Panc1 (cell line): ENCODE measurements around the gene CADPS2. TPM values are rescaled to one million over a fixed set of nuclear protein-coding genes. Genes with fewer than 3 reads are reported as not detected.

Source experiments
- ATAC-seq: fragments of 200-7000 bp; cut with Tn5 transposase; 2 replicates; pipeline ENCODE4 v1.9.1; 2020; ENCODE audit warnings: mild to moderate bottlenecking, moderate library complexity
- BruUV-seq: library from RNA; stranded (reverse); fragments of 400-500 nt; replicated peaks from 2 replicates; lab custom pipeline; 2021; lab: Mats Ljungman, UMichigan
- CTCF ChIA-PET: fragments of 300-600 bp; sonication (Branson Sonifier 250); formaldehyde crosslinking; loops from one replicate; lab custom pipeline; 2022; ENCODE audit warnings: antibody characterized with exemption; lab: Charles Lee
- POLR2A ChIA-PET: fragments of 300-600 bp; sonication (Branson Sonifier 250); formaldehyde crosslinking; loops from one replicate; lab custom pipeline; 2022; ENCODE audit warnings: antibody characterized with exemption; lab: Charles Lee
- DNase-seq: peaks from one replicate; pipeline ENCODE4 v3.0.0-alpha.2; 2010; ENCODE audit warnings: low read depth, low spot score
- H3K27ac ChIP-seq: 2 replicates; pipeline ENCODE4 v1.5.1; 2011; ENCODE audit warnings: mild to moderate bottlenecking, low read length, inconsistent platforms
- H3K27me3 ChIP-seq: fragments of 200-500 bp; sonication (Bioruptor generic); 2 replicates; pipeline ENCODE4 v1.6.0; 2014; ENCODE audit warnings: low read length, inconsistent platforms; ENCODE audit not compliant: control insufficient read depth, insufficient read depth
- H3K36me3 ChIP-seq: fragments of 200-500 bp; sonication (Bioruptor generic); 2 replicates; pipeline ENCODE4 v1.5.1; 2014; ENCODE audit warnings: inconsistent platforms, mild to moderate bottlenecking, low read length, moderate library complexity; ENCODE audit not compliant: control insufficient read depth, insufficient read depth
- H3K4me1 ChIP-seq: 2 replicates; pipeline ENCODE4 v1.5.1; 2011; ENCODE audit warnings: inconsistent platforms, mild to moderate bottlenecking, low read length, moderate library complexity; ENCODE audit not compliant: control insufficient read depth, insufficient read depth
- H3K4me3 ChIP-seq, 2 experiments: 2 replicates each; pipeline ENCODE4 v1.5.1; 2011 to 2012; ENCODE audit warnings: low read depth in 2 of 2, low read length in 2 of 2, mild to moderate bottlenecking in 2 of 2, inconsistent platforms in 1 of 2, moderate library complexity in 1 of 2
- H3K9me3 ChIP-seq: fragments of 200-500 bp; sonication (Bioruptor generic); 2 replicates; pipeline ENCODE4 v1.5.1; 2014; ENCODE audit warnings: low read depth, mild to moderate bottlenecking, inconsistent platforms, low read length, moderate library complexity; ENCODE audit not compliant: control insufficient read depth, insufficient read depth
- CTCF ChIP-seq: fragments of 450-650 bp; IDR thresholded peaks from 2 replicates; pipeline ENCODE4 v1.5.1; 2017; ENCODE audit warnings: mild to moderate bottlenecking
- POLR2AphosphoS5 ChIP-seq: IDR thresholded peaks from 2 replicates; pipeline ENCODE4 v1.6.1; 2012; ENCODE audit warnings: mild to moderate bottlenecking, low read depth, low read length, moderate library complexity
- SIN3A ChIP-seq: IDR thresholded peaks from 2 replicates; pipeline ENCODE4 v1.6.1; 2012; ENCODE audit warnings: low read depth, mild to moderate bottlenecking, low read length, moderate library complexity, borderline replicate concordance; ENCODE audit not compliant: insufficient read depth
- TCF7L2 ChIP-seq: IDR thresholded peaks from 2 replicates; pipeline ENCODE4 v1.6.1; 2011; ENCODE audit warnings: mild to moderate bottlenecking, low read depth, low read length, inconsistent platforms
- in situ Hi-C: cut with HindIII; loops from 2 replicates; pipeline ENCODE4 v1.10.0; 2016; ENCODE audit warnings: low sequenced_read_pairs, low pct_unique_long_range_greater_than_20kb
- intact Hi-C: fragments of 100-400 bp; cut with micrococcal nuclease; formaldehyde crosslinking; loops from one replicate; pipeline ENCODE4 v1.10.0; 2022; ENCODE audit not compliant: unreplicated experiment
- total RNA-seq: library from RNA; stranded (reverse); gene quantifications from one replicate; pipeline ENCODE4 v1.2.1, GENCODE V29; 2021; ENCODE audit not compliant: unreplicated experiment
- TF ChIP-seq, protein P1 (sequence below), 2 experiments: IDR thresholded peaks; 2 replicates each; pipeline ENCODE4 v1.6.1; 2011 to 2012; ENCODE audit warnings: low read depth in 2 of 2, control low read depth in 1 of 2, low read length in 1 of 2, mild to moderate bottlenecking in 1 of 2, moderate library complexity in 1 of 2; ENCODE audit not compliant: insufficient read depth in 1 of 2

The CADPS2 gene
- total RNA-seq, 1 experiment from 2014 or later = 1.6 TPM

DNA sequence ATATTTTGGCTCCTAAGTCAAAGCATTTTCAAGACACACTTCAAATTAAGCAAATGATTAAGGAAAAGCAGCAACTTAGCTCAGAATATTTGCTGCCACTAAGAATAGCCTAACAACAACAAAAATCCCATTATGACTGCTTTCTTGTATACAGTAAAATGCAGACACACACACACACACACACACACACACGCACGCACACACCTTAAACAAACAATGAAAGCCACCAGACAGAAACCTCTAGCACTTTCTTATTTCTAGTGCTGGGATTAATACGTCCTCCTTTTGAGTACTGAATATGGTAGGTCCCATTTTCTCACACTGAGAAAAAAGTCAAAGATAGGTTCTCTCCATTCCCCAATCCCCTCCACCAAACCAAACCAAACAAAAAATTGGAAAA is 558.3 kb downstream of the CADPS2 start:
- H3K4me1 ChIP-seq = no peaks in the 10 kb centered on the region
- H3K27ac ChIP-seq = no peak overlapping the region
- H3K36me3 ChIP-seq = no peaks in the 10 kb centered on the region
- no peak for DNase-seq
- TF ChIP-seq, protein P1, sequence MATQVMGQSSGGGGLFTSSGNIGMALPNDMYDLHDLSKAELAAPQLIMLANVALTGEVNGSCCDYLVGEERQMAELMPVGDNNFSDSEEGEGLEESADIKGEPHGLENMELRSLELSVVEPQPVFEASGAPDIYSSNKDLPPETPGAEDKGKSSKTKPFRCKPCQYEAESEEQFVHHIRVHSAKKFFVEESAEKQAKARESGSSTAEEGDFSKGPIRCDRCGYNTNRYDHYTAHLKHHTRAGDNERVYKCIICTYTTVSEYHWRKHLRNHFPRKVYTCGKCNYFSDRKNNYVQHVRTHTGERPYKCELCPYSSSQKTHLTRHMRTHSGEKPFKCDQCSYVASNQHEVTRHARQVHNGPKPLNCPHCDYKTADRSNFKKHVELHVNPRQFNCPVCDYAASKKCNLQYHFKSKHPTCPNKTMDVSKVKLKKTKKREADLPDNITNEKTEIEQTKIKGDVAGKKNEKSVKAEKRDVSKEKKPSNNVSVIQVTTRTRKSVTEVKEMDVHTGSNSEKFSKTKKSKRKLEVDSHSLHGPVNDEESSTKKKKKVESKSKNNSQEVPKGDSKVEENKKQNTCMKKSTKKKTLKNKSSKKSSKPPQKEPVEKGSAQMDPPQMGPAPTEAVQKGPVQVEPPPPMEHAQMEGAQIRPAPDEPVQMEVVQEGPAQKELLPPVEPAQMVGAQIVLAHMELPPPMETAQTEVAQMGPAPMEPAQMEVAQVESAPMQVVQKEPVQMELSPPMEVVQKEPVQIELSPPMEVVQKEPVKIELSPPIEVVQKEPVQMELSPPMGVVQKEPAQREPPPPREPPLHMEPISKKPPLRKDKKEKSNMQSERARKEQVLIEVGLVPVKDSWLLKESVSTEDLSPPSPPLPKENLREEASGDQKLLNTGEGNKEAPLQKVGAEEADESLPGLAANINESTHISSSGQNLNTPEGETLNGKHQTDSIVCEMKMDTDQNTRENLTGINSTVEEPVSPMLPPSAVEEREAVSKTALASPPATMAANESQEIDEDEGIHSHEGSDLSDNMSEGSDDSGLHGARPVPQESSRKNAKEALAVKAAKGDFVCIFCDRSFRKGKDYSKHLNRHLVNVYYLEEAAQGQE (IDR thresholded peaks at IDR 0.05; ENCODE audit: insufficient read depth in 1 of 2, low read depth in 2 of 2, low read length in 1 of 2) = no peak
- TF ChIP-seq TCF7L2 (no peak), POLR2AphosphoS5 (no peak), SIN3A (no peak), CTCF (no peak)
- CTCF ChIA-PET = no interaction called here
- BruUV-seq = no TSS peak
- intact Hi-C loops (no loop called here), in situ Hi-C loops (no loop called here)
- no peak for ATAC-seq
- POLR2A ChIA-PET = no interaction called here
- H3K9me3 ChIP-seq = no peaks in the 10 kb centered on the region
- no peaks in the 10 kb centered on the region; the same call in 1 of the 2 replicates for H3K27me3 ChIP-seq
- no peak overlapping the region for H3K4me3 ChIP-seq

DNA sequence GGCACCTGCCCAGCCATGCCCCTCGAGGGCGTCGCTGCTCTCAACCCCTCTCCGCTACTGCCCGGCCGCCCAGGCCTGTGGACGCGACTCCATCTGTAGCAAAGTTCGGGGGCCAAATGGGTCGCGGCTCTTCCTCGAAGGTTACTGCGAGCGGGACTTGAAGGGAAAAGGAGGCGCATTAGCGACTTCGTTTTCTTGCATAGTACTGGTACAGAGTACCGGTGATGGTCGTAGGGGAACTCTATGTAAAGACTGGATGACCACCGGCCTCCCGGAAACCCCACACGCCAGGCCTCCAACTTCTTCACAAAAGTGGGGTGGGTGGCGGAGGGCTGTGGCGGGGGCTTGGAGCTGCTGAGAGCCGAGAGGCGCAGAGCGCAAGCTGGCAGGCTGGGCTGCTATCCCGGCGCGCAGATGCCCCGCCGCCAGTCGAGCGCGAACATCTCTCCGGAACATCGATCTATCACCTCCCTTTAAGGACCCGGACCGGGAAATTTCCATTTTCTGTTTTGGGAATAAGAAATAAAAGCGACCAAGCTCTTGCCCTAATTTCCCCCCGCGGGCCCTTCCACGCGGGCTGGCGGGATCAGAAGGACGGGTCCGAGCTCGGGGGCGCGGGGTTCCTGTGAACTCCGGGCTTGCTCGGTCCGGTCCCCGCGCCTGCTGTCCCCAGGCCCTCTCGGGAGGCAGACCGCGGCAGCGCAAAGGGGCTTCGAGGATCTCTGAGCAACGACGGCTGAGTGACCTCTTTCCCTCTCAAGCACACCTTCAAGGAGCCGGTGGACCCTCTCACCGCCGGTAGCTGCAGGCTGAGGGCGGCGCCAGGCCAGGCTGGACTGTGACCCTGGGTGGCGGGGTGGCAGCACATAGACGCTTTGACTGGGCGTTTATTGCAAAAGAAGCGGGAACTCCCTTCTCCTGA is 569.5 kb downstream of the CADPS2 start:
- peaks cover 44% of the 10 kb centered on the region for H3K27me3 ChIP-seq
- no peak overlapping the region for H3K27ac ChIP-seq
- DNase-seq (no peak), ATAC-seq (peak; percentile 74; the same call in 1 of the 2 replicates)
- H3K36me3 ChIP-seq = no peaks in the 10 kb centered on the region
- intact Hi-C loops = no loop called here
- in situ Hi-C loops = no loop called here
- TF ChIP-seq TCF7L2 (no peak), SIN3A (no peak), CTCF (no peak), POLR2AphosphoS5 (no peak)
- TF ChIP-seq, protein P1 (IDR thresholded peaks at IDR 0.05; ENCODE audit: insufficient read depth in 1 of 2, low read depth in 2 of 2, low read length in 1 of 2) = no peak
- peaks cover 3% of the 10 kb centered on the region; the same call in 1 of the 2 replicates for H3K4me1 ChIP-seq
- no TSS peak for BruUV-seq
- H3K4me3 ChIP-seq = peak overlapping the region in 1 of 2 experiments; percentile 17; a peak in 2 of 4 replicates
- H3K9me3 ChIP-seq = no peaks in the 10 kb centered on the region
- ChIA-PET CTCF (no interaction called here), POLR2A (interaction anchor here (0.6 kb wide), 1 partner anchor 14 kb away, joined by 3 read pairs; no protein-coding TSS in a partner anchor)
